T follicular helper cell (primary cell): ENCODE results near the gene CLASRP.
A peak's percentile ranks its signal among the peaks of the same experiment; 100 is the strongest.
"Not testable (repeated sequence)": the region's sequence is repeated elsewhere in the genome, so short reads cannot be mapped to it uniquely, and the experiment has no call there.

Experiments used
- DNase-seq: peaks from one replicate; pipeline ENCODE4 v3.0.0-alpha.2; 2020; ENCODE audit warnings: low read depth
- total RNA-seq, 2 experiments: gene quantifications; one replicate each; lab custom pipeline; 2026; lab: John Stamatoyannopoulos, UW

Gene CLASRP
- 49.1 to 65.9 reads per million in 2 experiments for total RNA-seq

DNA sequence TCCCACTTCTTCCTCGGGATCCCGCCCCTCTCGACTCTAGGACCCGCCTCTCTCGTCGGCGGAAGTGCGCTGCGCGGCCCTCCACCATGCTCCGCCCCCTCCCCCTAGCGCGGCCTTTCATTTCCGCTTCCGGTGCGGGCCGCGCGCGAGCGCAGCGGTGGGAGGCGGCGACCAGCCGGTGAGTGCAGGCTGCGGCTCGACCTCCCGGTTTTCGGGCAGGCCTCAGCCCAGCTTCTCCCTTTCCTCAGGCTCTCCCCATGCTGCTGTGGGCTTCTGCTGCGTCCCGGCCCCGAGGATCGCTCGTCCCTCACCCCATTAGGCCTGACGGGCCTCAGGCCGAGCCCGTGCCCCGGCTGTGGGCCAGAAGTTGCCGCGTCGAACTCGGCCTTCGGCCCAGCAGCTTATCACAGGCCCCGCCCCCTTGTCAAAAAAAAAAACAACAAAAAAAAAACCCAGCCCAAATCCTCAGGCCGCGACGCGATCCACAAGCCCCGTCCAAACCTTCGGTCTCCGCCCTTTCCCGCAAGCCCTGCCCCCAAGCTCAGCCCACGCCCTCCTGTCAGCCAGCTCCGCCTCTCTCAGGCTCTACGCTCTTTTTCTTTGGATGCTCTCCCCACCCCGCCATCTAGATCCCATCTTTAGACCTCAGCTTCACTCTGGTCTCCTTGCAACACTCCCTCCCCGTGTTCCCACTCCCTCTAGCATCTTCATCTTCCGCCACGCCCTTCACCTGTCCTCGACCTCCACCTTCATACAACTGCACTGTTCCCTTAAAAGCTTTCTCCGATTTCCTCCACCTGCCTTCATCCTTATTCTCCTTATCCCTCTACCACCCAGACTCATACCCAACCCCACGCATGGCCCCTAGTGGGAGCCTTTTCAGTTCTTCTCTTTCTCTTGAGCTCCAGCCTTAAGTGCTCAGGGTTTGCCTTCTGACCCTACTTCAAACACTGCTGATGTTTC lies at the start of gene CLASRP:
CLASRP (plus strand) TSS at position 115 of the 963 bp plus-strand sequence. CDS start 1,168 bp downstream, outside the sequence.
- DNase-seq, result peak; percentile 84

DNA sequence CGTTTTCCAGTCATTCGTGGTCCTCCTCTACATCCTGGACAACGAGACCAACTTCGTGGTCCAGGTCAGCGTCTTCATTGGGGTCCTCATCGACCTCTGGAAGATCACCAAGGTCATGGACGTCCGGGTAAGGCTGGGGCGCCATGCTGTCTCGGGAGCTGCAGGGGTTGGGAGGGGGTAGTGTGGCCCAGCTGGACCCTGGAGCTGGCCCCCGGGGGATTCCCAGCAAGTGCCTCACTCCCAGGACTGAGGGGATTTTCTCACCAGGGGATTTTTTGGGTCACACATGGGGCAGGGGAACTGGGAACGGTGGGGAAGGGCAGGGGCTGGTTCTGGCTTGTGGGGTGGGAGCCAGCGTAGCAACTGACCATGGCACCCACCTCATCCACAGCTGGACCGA lies 48.4 kb upstream of the CLASRP start:
- DNase-seq, result no peak

DNA sequence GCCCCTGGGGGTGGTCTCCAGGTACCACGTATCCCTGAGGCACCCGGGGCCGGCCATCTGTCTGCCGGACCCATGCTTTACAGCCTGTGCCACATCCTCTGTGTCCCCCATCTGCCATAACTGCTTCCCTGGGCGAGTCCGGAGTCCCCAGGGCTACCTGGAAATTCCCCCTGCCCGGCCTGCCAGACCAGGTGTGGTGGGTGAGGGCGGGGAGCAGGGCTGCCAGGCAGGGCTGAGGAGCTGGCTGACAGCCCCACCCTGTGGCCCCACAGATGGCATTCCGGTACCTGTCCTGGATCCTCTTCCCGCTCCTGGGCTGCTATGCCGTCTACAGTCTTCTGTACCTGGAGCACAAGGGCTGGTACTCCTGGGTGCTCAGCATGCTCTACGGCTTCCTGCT lies 47.9 kb upstream of the CLASRP start:
- DNase-seq, result no peak

DNA sequence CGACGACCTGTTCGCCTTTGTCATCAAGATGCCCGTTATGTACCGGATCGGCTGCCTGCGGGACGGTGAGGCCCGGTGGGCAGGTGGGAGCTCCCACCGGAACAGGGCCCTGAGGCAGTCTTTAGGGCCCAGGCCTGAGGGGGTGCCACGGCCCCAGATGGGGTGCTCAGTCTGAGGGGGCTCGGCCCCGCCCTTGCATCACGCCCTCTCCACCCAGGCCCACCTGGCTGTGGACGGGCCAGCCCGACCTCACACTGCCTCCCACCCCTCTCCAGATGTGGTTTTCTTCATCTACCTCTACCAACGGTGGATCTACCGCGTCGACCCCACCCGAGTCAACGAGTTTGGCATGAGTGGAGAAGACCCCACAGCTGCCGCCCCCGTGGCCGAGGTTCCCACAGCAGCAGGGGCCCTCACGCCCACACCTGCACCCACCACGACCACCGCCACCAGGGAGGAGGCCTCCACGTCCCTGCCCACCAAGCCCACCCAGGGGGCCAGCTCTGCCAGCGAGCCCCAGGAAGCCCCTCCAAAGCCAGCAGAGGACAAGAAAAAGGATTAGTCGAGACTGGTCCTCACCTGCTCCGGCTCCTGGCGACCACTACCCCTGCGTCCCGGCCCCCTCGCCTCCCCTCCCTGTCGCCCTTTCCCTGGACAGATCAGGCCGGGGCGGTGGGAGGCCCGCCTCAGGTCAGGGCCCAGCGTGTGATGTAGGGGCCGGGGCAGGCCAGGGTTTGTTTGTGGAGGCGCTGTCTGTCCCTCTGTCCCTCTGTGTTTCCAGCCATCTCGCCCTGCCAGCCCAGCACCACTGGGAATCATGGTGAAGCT lies 46.3 kb upstream of the CLASRP start:
- no peak for DNase-seq

- DNase-seq, result no peak
Observed at GRCh38 chr19:44993526-44993925, 45.3 kb upstream of the CLASRP start.

DNA sequence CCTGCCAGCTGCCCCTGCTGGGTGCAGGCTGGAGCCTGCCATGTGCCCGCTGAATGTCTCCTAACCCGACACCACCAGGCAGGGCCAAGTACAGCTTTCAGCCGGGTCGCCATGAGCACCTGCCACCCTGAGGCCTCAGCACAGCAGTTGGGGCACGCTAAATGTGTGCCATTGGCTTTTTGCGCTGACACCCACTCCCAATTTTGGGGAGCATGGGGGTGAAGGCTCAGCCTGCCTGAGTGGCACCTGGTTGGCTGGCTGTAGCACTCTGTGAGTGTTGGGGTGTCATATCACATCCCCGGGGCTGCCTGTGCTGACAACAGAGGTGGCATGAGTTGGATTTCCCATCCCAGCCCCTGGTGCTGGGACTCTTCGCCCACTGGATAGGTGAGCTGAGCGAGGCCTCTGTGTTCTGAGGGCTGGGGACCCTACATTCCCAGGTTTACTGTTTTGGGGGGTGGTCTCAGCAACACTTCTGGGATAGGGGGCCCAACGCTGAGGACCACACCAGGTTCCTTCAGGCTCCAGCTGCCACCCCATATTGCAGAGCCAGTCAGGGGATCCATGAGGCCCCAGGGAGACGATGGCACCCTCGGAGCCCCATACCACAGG lies 44.8 kb upstream of the CLASRP start:
- no peak for DNase-seq

GRCh38 chr19:44998025-44998424 lies 40.8 kb upstream of the CLASRP start:
- no peak for DNase-seq

DNA sequence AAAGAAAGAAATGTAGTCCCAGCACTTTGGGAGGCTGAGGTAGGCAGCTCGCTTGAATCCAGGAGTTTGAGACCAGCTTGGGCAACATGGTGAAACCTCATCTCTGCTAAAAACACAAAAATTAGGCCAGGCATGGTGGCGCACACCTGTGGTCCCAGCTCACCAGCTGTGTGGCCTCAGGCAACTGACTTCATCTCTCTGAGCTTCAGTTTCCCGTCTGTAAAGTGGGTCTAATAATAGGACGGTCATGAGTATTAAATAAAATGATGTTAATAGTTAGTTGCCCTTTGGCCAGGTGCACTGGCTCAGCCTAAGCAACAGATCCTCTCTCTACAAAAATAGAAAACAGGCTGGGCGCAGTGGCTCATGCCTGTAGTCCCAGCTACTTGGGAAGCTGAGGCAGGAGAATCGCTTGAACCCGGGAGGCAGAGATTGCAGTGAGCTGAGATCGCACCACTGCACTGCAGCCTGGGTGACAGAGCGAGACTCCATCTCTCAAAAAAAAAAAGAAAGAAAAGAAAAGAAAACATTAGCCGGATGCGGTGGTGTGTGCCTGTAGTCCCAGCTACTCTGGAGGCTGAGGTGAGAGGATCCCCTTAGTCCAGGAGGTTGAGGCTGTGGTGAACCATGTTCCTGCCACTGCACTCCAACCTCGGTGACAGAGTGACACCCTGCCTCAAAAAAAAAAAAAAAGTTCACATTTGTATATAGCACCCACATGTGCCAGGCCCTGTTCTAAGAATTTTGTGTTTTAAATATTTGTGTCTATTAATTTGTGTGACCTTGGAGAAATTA lies 39.5 kb upstream of the CLASRP start:
- not testable (repeated sequence) for DNase-seq

DNA sequence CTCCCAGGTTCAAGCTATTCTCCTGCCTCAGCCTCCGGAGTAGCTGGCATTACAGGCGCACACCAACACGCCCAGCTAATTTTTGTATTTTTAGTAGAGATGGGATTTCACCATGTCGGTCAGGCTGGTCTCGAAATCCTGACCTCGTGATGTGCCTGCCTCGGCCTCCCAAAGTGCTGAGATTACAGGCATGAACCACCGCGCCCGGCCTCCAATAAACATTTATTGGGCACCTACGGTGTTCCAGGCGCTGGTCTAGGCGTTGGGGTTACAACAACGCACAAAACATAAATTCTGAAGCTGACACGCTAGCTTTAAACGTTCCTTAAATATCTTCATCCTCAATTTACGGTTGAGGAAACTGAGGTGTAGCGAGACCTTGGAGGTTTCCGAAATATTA lies 38.2 kb upstream of the CLASRP start:
- not testable (repeated sequence) for DNase-seq

GRCh38 chr19:45001087-45001739 lies 37.6 kb upstream of the CLASRP start, which contains the start of gene RELB:
Gene RELB (plus strand): TSS chr19:45001464. CDS start chr19:45001580, 116 bp downstream.
- DNase-seq, result peak; percentile 94

DNA sequence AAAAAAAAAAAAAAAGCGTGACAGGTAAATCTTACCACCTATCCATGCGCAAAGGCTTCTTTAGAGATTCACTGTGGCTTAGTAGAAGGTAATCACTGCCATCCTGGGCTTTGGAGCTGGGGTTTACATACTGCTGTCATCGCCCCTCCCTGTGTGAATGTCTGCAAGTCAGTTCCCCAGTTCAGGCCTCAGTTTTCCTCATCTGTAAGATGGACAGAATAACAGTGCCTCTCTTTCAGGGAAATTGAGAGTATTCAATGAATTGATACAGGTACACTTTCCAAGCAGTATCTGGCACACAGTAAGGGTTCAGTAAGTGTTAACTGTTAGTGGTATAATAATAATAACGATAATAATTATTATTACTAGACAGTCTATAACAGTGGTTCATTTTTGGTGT lies 35.4 kb upstream of the CLASRP start:
- DNase-seq, result no peak

GRCh38 chr19:45005787-45006186 lies 33.1 kb upstream of the CLASRP start:
- DNase-seq, result no peak

DNA sequence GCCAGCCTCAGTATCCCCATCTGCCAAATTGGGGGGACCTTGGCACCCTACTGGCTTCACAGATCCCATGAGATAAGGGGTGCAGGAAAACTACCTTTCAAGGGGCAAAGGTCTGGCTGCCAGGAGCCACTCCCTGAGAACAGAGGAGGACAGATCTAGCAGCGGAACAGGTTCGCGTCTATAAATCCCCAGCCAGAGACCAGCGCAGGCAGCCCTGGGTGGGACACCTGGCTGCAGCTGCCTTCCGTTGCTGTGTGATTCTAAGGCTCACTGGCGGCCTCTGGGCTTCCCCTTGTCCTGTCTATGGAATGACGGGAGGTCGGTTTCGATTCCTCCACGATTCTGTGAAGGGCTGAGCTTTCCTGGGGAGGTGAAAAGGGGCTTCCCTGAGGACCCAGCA lies 30.3 kb upstream of the CLASRP start:
- no peak for DNase-seq

DNA sequence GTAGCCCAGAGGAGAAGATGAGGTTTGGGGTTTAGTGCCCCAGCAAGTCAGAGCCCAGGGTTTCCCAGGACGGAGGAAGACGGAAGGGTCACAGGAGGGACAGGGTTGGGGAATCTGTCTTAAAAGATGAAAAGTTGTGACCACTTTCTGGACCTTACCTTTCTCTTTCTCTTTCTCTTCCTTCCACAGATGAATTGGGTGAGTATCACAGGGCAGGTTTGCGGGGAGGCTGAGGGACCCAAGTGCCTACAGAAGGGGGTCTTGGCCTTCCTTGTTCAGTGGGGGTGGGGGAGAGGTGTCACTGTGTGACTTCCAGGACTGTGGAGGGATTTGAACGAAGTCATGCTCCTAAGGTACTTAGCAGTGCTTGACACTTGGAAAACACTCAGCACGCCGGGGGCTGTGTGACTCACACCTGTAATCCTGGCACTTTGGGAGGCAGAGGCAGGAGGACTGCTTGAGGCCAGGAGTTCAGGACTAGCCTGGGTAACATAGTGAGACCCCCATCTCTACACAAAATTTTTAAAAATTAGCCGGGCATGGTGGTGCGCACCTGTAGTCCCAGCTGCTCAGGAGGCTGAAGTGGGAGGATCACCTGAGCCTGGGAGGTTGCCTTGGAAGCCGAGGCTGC lies 29.1 kb upstream of the CLASRP start:
- DNase-seq, result no peak

- no peak for DNase-seq
Observed at GRCh38 chr19:45010306-45010705, 28.5 kb upstream of the CLASRP start.

GRCh38 chr19:45011959-45012358 lies 26.9 kb upstream of the CLASRP start:
- no peak for DNase-seq

GRCh38 chr19:45016388-45017314 lies 22.2 kb upstream of the CLASRP start:
- peak; percentile 78 for DNase-seq

- DNase-seq, result no peak
Observed at GRCh38 chr19:45019187-45019586, 19.7 kb upstream of the CLASRP start.

- no peak for DNase-seq
Observed at GRCh38 chr19:45020071-45020470, 18.8 kb upstream of the CLASRP start.
